ENCODE data around the gene DPEP3. TPM values are rescaled to one million over a fixed set of nuclear protein-coding genes. Genes with fewer than 3 reads are reported as not detected.

Gene DPEP3
- total and polyA plus RNA-seq, 7 donors, result 0.09 to 0.46 (median 0.27) TPM; not detected in 4

DNA sequence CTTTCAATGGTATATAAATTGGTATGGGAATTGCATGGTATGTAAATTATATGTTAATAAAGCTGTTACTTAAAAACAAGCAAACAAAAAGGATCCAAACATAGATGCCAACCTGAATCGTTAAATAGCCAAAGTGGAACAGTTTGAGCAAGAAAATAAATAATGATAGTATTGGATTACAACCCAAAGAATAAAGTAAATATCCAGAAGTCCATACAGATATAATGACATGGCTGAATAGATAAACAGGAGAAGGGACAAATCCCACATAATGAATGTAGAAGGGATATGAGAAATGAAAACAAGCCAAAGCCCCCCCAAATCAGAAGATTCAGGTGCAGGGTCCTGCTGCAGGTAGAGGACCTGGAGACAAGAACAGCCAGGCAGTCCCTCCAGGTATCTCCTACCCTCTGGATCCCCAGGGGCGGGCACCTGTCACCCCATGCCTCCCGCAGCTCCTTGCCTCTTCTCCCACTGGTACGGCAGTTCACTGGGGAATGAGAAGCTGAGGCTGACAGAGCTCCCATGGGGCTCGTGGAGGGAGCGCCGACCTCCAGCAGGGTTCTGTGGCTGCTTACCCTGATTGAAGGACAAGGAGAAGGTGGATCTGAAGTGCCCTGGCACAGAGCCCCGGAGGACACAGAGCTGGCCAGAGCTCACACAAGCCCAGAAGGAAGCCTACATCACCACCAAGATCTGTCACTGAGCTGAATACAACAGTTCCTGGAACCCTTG is 26.5 kb downstream of the DPEP3 start:
- WGBS, 2 donors, result 87 to 91% methylated on average over 8 of the region's 8 CpGs
- DNase-seq, result no peak
- Histone ChIP-seq H3K27me3 (no peaks in the 10 kb centered on the region), H3K4me1 (peaks cover 0 to 19% (median 15%) of the 10 kb centered on the region in 4 donors), H3K27ac (peak overlapping the region in 1 of 4 donors; percentile 34), H3K4me3 (no peak overlapping the region), H3K9me3 (no peaks in the 10 kb centered on the region), H3K36me3 (peaks cover 36 to 98% (median 44%) of the 10 kb centered on the region in 4 donors)
- TF ChIP-seq CTCF (IDR thresholded peaks at IDR 0.05), result no peak
- no peak for TF ChIP-seq POLR2AphosphoS5 (IDR thresholded peaks at IDR 0.05)
- no peak for TF ChIP-seq POLR2A (IDR thresholded peaks at IDR 0.05)
- TF ChIP-seq EP300 (IDR thresholded peaks at IDR 0.05), result no peak
- intact Hi-C loops (cut with DNase I), result no loop called here

DNA sequence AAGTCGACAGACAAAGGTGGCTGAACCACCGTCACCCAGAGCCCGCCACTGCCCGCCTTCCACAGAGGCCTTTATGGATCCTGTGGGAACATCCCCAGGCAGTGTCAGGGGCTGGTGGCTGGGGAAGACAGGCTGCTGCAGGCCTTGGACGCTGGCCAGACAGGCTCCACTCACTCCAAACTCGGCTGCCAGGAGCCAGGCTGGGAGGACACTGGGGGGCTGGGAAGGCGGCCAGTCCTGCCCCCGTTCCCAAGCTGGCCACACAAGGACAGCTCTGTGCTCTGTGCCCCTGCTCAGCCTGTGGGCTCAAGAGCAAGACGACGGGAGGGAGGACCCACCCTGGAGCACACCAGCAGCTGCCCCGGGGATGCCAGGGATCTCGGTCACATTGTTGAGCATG is 28.8 kb downstream of the DPEP3 start:
- no peak overlapping the region for H3K4me3 ChIP-seq
- H3K27me3 ChIP-seq, result no peaks in the 10 kb centered on the region
- H3K9me3 ChIP-seq, result no peaks in the 10 kb centered on the region
- TF ChIP-seq POLR2AphosphoS5 (IDR thresholded peaks at IDR 0.05) (peak in 2 of 4 donors; percentile 41 to 49), EP300 (IDR thresholded peaks at IDR 0.05) (no peak)
- intact Hi-C loops (cut with DNase I), result no loop called here
- H3K4me1 ChIP-seq, result peaks cover 0 to 18% (median 15%) of the 10 kb centered on the region in 4 donors
- 58 to 80% methylated on average over 12 of the region's 12 CpGs for WGBS, 2 donors
- peak; percentile 84 for DNase-seq
- peaks cover 48 to 99% (median 57%) of the 10 kb centered on the region in 4 donors for H3K36me3 ChIP-seq
- peak overlapping the region; percentile 24 to 59 (median 51) for H3K27ac ChIP-seq

DNA sequence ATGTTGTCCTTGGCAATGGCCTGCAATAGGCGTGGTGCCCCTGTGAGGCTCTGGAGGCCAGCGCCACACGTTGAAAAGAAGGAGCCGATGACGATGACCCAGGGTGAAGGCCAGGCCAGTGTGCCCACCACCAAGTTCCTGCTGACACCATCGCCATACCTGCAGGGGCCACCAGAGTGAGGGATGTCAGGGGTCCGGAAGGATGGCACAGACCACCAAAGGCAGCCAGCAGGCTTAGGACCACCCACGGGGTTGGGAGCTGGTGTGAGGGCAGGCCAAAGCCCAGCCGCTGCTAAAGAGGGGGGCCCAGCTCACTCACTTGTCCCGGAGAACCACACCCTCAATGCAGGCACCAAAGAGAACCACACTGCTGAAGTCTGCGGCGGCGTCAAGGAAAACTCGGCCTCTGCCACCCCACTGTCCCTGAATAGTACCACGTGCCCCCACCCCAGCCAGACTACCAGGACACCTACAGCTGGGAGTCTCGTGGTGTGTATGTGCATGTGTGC is 29.9 kb downstream of the DPEP3 start:
- no peak for DNase-seq
- H3K36me3 ChIP-seq, result peaks cover 58 to 99% (median 66%) of the 10 kb centered on the region in 4 donors
- H3K27me3 ChIP-seq, result no peaks in the 10 kb centered on the region
- peaks cover 0 to 21% (median 19%) of the 10 kb centered on the region in 4 donors for H3K4me1 ChIP-seq
- WGBS, 2 donors, result 80 to 94% methylated on average over 16 of the region's 16 CpGs
- intact Hi-C loops (cut with DNase I), result no loop called here
- H3K9me3 ChIP-seq, result no peaks in the 10 kb centered on the region
- TF ChIP-seq EP300 (IDR thresholded peaks at IDR 0.05), result no peak
- TF ChIP-seq CTCF (IDR thresholded peaks at IDR 0.05), result no peak
- no peak for TF ChIP-seq POLR2AphosphoS5 (IDR thresholded peaks at IDR 0.05)
- TF ChIP-seq POLR2A (IDR thresholded peaks at IDR 0.05), result no peak
- H3K4me3 ChIP-seq, result no peak overlapping the region
- H3K27ac ChIP-seq, result peak overlapping the region in 1 of 4 donors; percentile 59

GRCh38 chr16:67949645-67950044 is 30.7 kb downstream of the DPEP3 start:
- H3K4me1 ChIP-seq, result peaks cover 0 to 29% (median 26%) of the 10 kb centered on the region in 4 donors
- no peaks in the 10 kb centered on the region for H3K9me3 ChIP-seq
- no peaks in the 10 kb centered on the region for H3K27me3 ChIP-seq
- H3K27ac ChIP-seq, result no peak overlapping the region
- no peak for DNase-seq
- no peak for TF ChIP-seq POLR2AphosphoS5 (IDR thresholded peaks at IDR 0.05)
- TF ChIP-seq POLR2A (IDR thresholded peaks at IDR 0.05), result no peak
- no peak for TF ChIP-seq CTCF (IDR thresholded peaks at IDR 0.05)
- TF ChIP-seq EP300 (IDR thresholded peaks at IDR 0.05), result no peak
- H3K36me3 ChIP-seq, result peaks cover 63 to 99% (median 69%) of the 10 kb centered on the region in 4 donors
- no peak overlapping the region for H3K4me3 ChIP-seq
- WGBS, 2 donors, result 85 to 89% methylated on average over 11 of the region's 11 CpGs
- intact Hi-C loops (cut with DNase I), result no loop called here

GRCh38 chr16:67948015-67948414 is 32.3 kb downstream of the DPEP3 start:
- TF ChIP-seq CTCF (IDR thresholded peaks at IDR 0.05) (no peak), EP300 (IDR thresholded peaks at IDR 0.05) (no peak)
- no peaks in the 10 kb centered on the region for H3K27me3 ChIP-seq
- no peak for DNase-seq
- peaks cover 61 to 85% (median 66%) of the 10 kb centered on the region in 4 donors for H3K36me3 ChIP-seq
- no peak overlapping the region for H3K4me3 ChIP-seq
- H3K4me1 ChIP-seq, result peaks cover 0 to 45% (median 42%) of the 10 kb centered on the region in 4 donors
- peak overlapping the region in 2 of 4 donors; percentile 2 to 13 for H3K27ac ChIP-seq
- 28 to 85% methylated on average over 15 of the region's 15 CpGs for WGBS, 2 donors
- H3K9me3 ChIP-seq, result no peaks in the 10 kb centered on the region
- intact Hi-C loops (cut with DNase I), result no loop called here

Measured in sigmoid colon (tissue), 7 donors.